SK-N-SH (cell line): Measurements from ENCODE around the gene EPGN. TPM values are rescaled to one million over a fixed set of nuclear protein-coding genes. Genes with fewer than 3 reads are reported as not detected.

ENCODE experiments used
- CTCF ChIA-PET: fragments of 300-600, 350-600 bp; formaldehyde crosslinking; extraction: SDS; loops from one replicate; lab custom pipeline; 2021; lab: Yijun Ruan, JAX
- POLR2A ChIA-PET: fragments of 350-600 bp; sonication (Branson Sonifier 250); formaldehyde crosslinking; extraction: SDS; loops from one replicate; lab custom pipeline; 2020; ENCODE audit warnings: antibody characterized with exemption, inconsistent platforms; lab: Yijun Ruan, JAX
- DNase-seq: peaks from one replicate; pipeline ENCODE4 v3.0.0; 2012
- H2AFZ ChIP-seq: fragments of 200-600 bp; sonication (generic); 2 replicates; pipeline ENCODE4 v1.8.1; 2016; ENCODE audit warnings: antibody characterized with exemption, mild to moderate bottlenecking, low read depth
- H3F3A ChIP-seq: fragments of 200-600 bp; sonication (generic); replicated peaks from 2 replicates; pipeline ENCODE3; 2016; ENCODE audit warnings: antibody characterized with exemption, mild to moderate bottlenecking; ENCODE audit not compliant: insufficient read depth
- H3K27ac ChIP-seq, 2 experiments: fragments of 200-500 bp in 1 of 2; fragments of 200-600 bp in 1 of 2; sonication (Bioruptor generic) in 1 of 2; sonication (generic), shearing (Covaris generic) in 1 of 2; 2 replicates each; pipeline versions ENCODE4 v1.5.1 to v1.6.1; 2014 to 2016; ENCODE audit warnings: low read depth in 2 of 2, inconsistent platforms in 1 of 2, low read length in 1 of 2, mild to moderate bottlenecking in 1 of 2, mixed read lengths in 1 of 2
- H3K27me3 ChIP-seq: fragments of 200-600 bp; sonication (generic), shearing (Covaris generic); 2 replicates; pipeline ENCODE4 v1.6.1; 2016; ENCODE audit warnings: mixed run types; ENCODE audit not compliant: insufficient read depth
- H3K36me3 ChIP-seq, 2 experiments: fragments of 200-500 bp in 1 of 2; fragments of 200-600 bp in 1 of 2; sonication (Bioruptor generic) in 1 of 2; sonication (generic) in 1 of 2; replicated peaks in 1 of 2; 2 replicates each; pipeline versions ENCODE3 to v1.5.1; 2014 to 2016; ENCODE audit warnings: low read length in 1 of 2, mild to moderate bottlenecking in 1 of 2; ENCODE audit not compliant: insufficient read depth in 2 of 2, control insufficient read depth in 1 of 2
- H3K4me1 ChIP-seq, 2 experiments: fragments of 200-500 bp in 1 of 2; fragments of 200-600 bp in 1 of 2; sonication (Bioruptor generic) in 1 of 2; sonication (generic), shearing (Covaris generic) in 1 of 2; 2 replicates each; pipeline versions ENCODE4 v1.5.1 to v1.6.1; 2014 to 2016; ENCODE audit warnings: low read depth in 1 of 2, low read length in 1 of 2, mixed run types in 1 of 2; ENCODE audit not compliant: insufficient read depth in 2 of 2, control insufficient read depth in 1 of 2
- H3K4me2 ChIP-seq: fragments of 200-600 bp; sonication (generic), shearing (Covaris generic); 2 replicates; pipeline ENCODE4 v1.6.1; 2017; ENCODE audit warnings: mixed run types
- H3K4me3 ChIP-seq, 2 experiments: fragments of 200-500 bp in 1 of 2; fragments of 200-600 bp in 1 of 2; sonication (Bioruptor generic) in 1 of 2; sonication (generic), shearing (Covaris generic) in 1 of 2; 2 replicates each; pipeline versions ENCODE4 v1.5.1 to v1.8.1; 2014 to 2016; ENCODE audit warnings: low read depth in 2 of 2, inconsistent platforms in 1 of 2, low read length in 1 of 2, mild to moderate bottlenecking in 1 of 2, mixed read lengths in 1 of 2, moderate library complexity in 1 of 2
- H3K79me2 ChIP-seq: fragments of 200-600 bp; sonication (generic); 2 replicates; pipeline ENCODE4 v1.8.1; 2017; ENCODE audit warnings: mild to moderate bottlenecking; ENCODE audit not compliant: insufficient read depth
- H3K9ac ChIP-seq: fragments of 200-600 bp; sonication (generic); 2 replicates; pipeline ENCODE4 v1.6.1; 2017; ENCODE audit warnings: mixed run types
- H3K9me2 ChIP-seq: fragments of 200-600 bp; sonication (generic); 2 replicates; pipeline ENCODE4 v1.6.1; 2017; ENCODE audit warnings: mixed run types
- H3K9me3 ChIP-seq: fragments of 200-600 bp; sonication (generic); 2 replicates; pipeline ENCODE4 v1.6.1; 2017; ENCODE audit warnings: mixed run types, mild to moderate bottlenecking, moderate library complexity
- H4K20me1 ChIP-seq: fragments of 200-600 bp; sonication (generic); 2 replicates; pipeline ENCODE4 v1.6.1; 2017; ENCODE audit warnings: mild to moderate bottlenecking, mixed run types; ENCODE audit not compliant: insufficient read depth
- ELF1 ChIP-seq: IDR thresholded peaks from 2 replicates; pipeline ENCODE4 v1.4.0; 2012
- EZH2phosphoT487 ChIP-seq: fragments of 200-600 bp; sonication (generic); IDR thresholded peaks from 2 replicates; pipeline ENCODE4 v1.6.1; 2017; ENCODE audit warnings: low read depth, mixed run types, mild to moderate bottlenecking, antibody characterized with exemption, moderate library complexity, borderline replicate concordance
- FOXJ3 ChIP-seq: sonication (generic); formaldehyde crosslinking; IDR thresholded peaks from 2 replicates; pipeline ENCODE4 v1.5.1; 2020; ENCODE audit warnings: mild to moderate bottlenecking, missing genetic modification reagents
- GATA2 ChIP-seq: sonication (generic); formaldehyde crosslinking; IDR thresholded peaks from 2 replicates; pipeline ENCODE4 v1.5.0; 2020; ENCODE audit warnings: mild to moderate bottlenecking, missing genetic modification reagents
- IRF3 ChIP-seq: fragments of 150-350 bp; IDR thresholded peaks from 2 replicates; pipeline ENCODE4 v1.6.1; 2016; ENCODE audit warnings: mild to moderate bottlenecking, low read depth, low read length
- MAX ChIP-seq: IDR thresholded peaks from 2 replicates; pipeline ENCODE4 v1.4.0; 2012; ENCODE audit warnings: low read depth
- MXI1 ChIP-seq: IDR thresholded peaks from 2 replicates; pipeline ENCODE4 v1.6.1; 2012; ENCODE audit warnings: mild to moderate bottlenecking, low read depth, low read length, improper control_type of control experiment
- RAD21 ChIP-seq: IDR thresholded peaks from 2 replicates; pipeline ENCODE4 v1.6.1; 2012; ENCODE audit warnings: mild to moderate bottlenecking, low read length
- RFX5 ChIP-seq: IDR thresholded peaks from 2 replicates; pipeline ENCODE4 v1.6.1; 2012; ENCODE audit warnings: mild to moderate bottlenecking, improper control_type of control experiment, low read length
- TAF1 ChIP-seq: IDR thresholded peaks from 2 replicates; pipeline ENCODE4 v1.6.1; 2012; ENCODE audit warnings: low read depth, mild to moderate bottlenecking, low read length, moderate library complexity, borderline replicate concordance
- TEAD4 ChIP-seq: IDR thresholded peaks from 2 replicates; pipeline ENCODE4 v1.4.0; 2012; ENCODE audit warnings: mild to moderate bottlenecking, borderline replicate concordance; ENCODE audit not compliant: insufficient read depth
- USF1 ChIP-seq: IDR thresholded peaks from 2 replicates; pipeline ENCODE4 v1.4.0; 2012; ENCODE audit warnings: low read depth, borderline replicate concordance
- USF2 ChIP-seq: fragments of 150-350 bp; IDR thresholded peaks from 2 replicates; pipeline ENCODE4 v1.6.1; 2017; ENCODE audit warnings: antibody characterized with exemption, low read length, low read depth, borderline replicate concordance
- WGBS: methylation state at CpG from one replicate; pipeline ENCODE4 v1.1.6; 2017; ENCODE audit warnings: low lambda C conversion rate; 5-methylcytosine and 5-hydroxymethylcytosine counted together
- polyA plus RNA-seq, 3 experiments: library from polyadenylated mRNA; depleted of rRNA; stranded (reverse); fragments of >200 nt; gene quantifications; 2 replicates each; pipeline ENCODE4 v1.2.3, GENCODE V29; 2012

The EPGN gene
- polyA plus RNA-seq, 1 of the 3 experiments (the other 2 are of a cell fraction), result 0.23 TPM

GRCh38 chr4:74287164-74287563 lies 21.1 kb upstream of the EPGN start:
- Histone ChIP-seq H3K27me3 (no peaks in the 10 kb centered on the region), H4K20me1 (peaks cover 7% of the 10 kb centered on the region; the same call in 1 of the 2 replicates), H2AFZ (no peak overlapping the region), H3K9ac (no peak overlapping the region), H3K4me2 (no peak overlapping the region), H3K27ac (no peak overlapping the region), H3K9me3 (no peaks in the 10 kb centered on the region), H3K79me2 (no peaks in the 10 kb centered on the region), H3K9me2 (no peaks in the 10 kb centered on the region), H3F3A (peaks cover 16% of the 10 kb centered on the region)
- no peak for DNase-seq
- ChIA-PET CTCF (no interaction called here), POLR2A (no interaction called here)
- 86% methylated on average over 1 of the region's 1 CpG for WGBS
- no peak for TF ChIP-seq GATA2 (CRISPR knock-in tag)
- no peak for TF ChIP-seq MXI1
- TF ChIP-seq MAX, result no peak
- no peak for TF ChIP-seq TAF1
- TF ChIP-seq, all 33 proteins: peak for 0
- Histone ChIP-seq H3K36me3 (no peaks in the 10 kb centered on the region), H3K4me1 (0 out of 4 replicates have a peak, but pooled peaks cover 0 to 3% of the 10 kb centered on the region in 2 experiments), H3K4me3 (no peak overlapping the region)

GRCh38 chr4:74287791-74288190 lies 20.5 kb upstream of the EPGN start:
- no peaks in the 10 kb centered on the region for H3K27me3 ChIP-seq
- POLR2A ChIA-PET, result no interaction called here
- peaks cover 16% of the 10 kb centered on the region for H3F3A ChIP-seq
- no peaks in the 10 kb centered on the region for H3K9me3 ChIP-seq
- H3K79me2 ChIP-seq, result no peaks in the 10 kb centered on the region
- H3K27ac ChIP-seq, result no peak overlapping the region
- no peak overlapping the region for H2AFZ ChIP-seq
- H3K4me3 ChIP-seq, result no peak overlapping the region
- peaks cover 7% of the 10 kb centered on the region; the same call in 1 of the 2 replicates for H4K20me1 ChIP-seq
- H3K4me2 ChIP-seq, result no peak overlapping the region
- no peaks in the 10 kb centered on the region for H3K36me3 ChIP-seq
- H3K9me2 ChIP-seq, result no peaks in the 10 kb centered on the region
- H3K9ac ChIP-seq, result no peak overlapping the region
- H3K4me1 ChIP-seq, result 0 out of 4 replicates have a peak, but pooled peaks cover 0 to 3% of the 10 kb centered on the region in 2 experiments
- DNase-seq, result no peak
- CTCF ChIA-PET, result no interaction called here
- TF ChIP-seq TEAD4 (no peak), IRF3 (no peak), USF2 (no peak), GATA2 (CRISPR knock-in tag) (no peak), USF1 (no peak), RAD21 (no peak), FOXJ3 (CRISPR knock-in tag) (no peak), TAF1 (no peak), RFX5 (no peak), EZH2phosphoT487 (no peak), ELF1 (no peak)
